Neuronal stem cell (in vitro differentiated cells): ENCODE data around the gene OR4D11.

ENCODE experiments used
- DNase-seq: peaks from one replicate; pipeline ENCODE4 v3.0.0-alpha.2; 2013; ENCODE audit warnings: low spot score
- H2AFZ ChIP-seq: one replicate; pipeline ENCODE4 v1.6.1; 2013; ENCODE audit warnings: mild to moderate bottlenecking, low read length, inconsistent platforms
- H2AK5ac ChIP-seq: 2 replicates; pipeline ENCODE4 v1.6.1; 2013; ENCODE audit warnings: low read depth, mild to moderate bottlenecking, inconsistent platforms, low read length, moderate library complexity, mixed read lengths
- H2BK120ac ChIP-seq: 2 replicates; pipeline ENCODE4 v1.6.1; 2013; ENCODE audit warnings: low read depth, mild to moderate bottlenecking, inconsistent platforms, low read length, moderate library complexity, mixed read lengths
- H2BK12ac ChIP-seq: one replicate; pipeline ENCODE4 v1.6.1; 2013; ENCODE audit warnings: low read length, inconsistent platforms
- H2BK15ac ChIP-seq: 2 replicates; pipeline ENCODE4 v1.6.1; 2013; ENCODE audit warnings: mild to moderate bottlenecking, low read length, inconsistent platforms, mixed read lengths
- H2BK5ac ChIP-seq: one replicate; pipeline ENCODE4 v1.6.1; 2013; ENCODE audit warnings: inconsistent platforms, mild to moderate bottlenecking, low read length, moderate library complexity
- H3K14ac ChIP-seq: one replicate; pipeline ENCODE4 v1.6.1; 2013; ENCODE audit warnings: low read length, inconsistent platforms
- H3K18ac ChIP-seq: 2 replicates; pipeline ENCODE4 v1.6.1; 2013; ENCODE audit warnings: low read length, inconsistent platforms
- H3K23ac ChIP-seq: 2 replicates; pipeline ENCODE4 v1.6.1; 2013; ENCODE audit warnings: low read depth, mild to moderate bottlenecking, mixed read lengths, low read length, inconsistent platforms; ENCODE audit not compliant: poor library complexity
- H3K27ac ChIP-seq: replicated peaks from 3 replicates; pipeline ENCODE4 v1.5.1; 2013; ENCODE audit warnings: low read length, inconsistent platforms
- H3K27me3 ChIP-seq, 3 experiments: 2 replicates each; pipeline ENCODE4 v1.6.1; 2013; ENCODE audit warnings: low read length in 3 of 3, mild to moderate bottlenecking in 2 of 3, inconsistent platforms in 1 of 3, low read depth in 1 of 3, mixed read lengths in 1 of 3, moderate library complexity in 1 of 3; ENCODE audit not compliant: control insufficient read depth in 3 of 3, insufficient read depth in 3 of 3
- H3K36me3 ChIP-seq, 2 donors: replicated peaks in 1 of 2; 2 replicates each; pipeline ENCODE4 v1.6.1; 2013; ENCODE audit warnings: low read length in 2 of 2; ENCODE audit not compliant: control insufficient read depth in 2 of 2, insufficient read depth in 2 of 2
- H3K4ac ChIP-seq: 2 replicates; pipeline ENCODE4 v1.6.1; 2013; ENCODE audit warnings: inconsistent platforms, mild to moderate bottlenecking, low read length, moderate library complexity
- H3K4me1 ChIP-seq, 2 donors: 1 replicate in 1 of 2; 2 replicates in 1 of 2; pipeline ENCODE4 v1.6.1; 2013; ENCODE audit warnings: low read length in 2 of 2, low read depth in 1 of 2; ENCODE audit not compliant: control insufficient read depth in 2 of 2, insufficient read depth in 1 of 2
- H3K4me2 ChIP-seq: one replicate; pipeline ENCODE4 v1.6.1; 2013; ENCODE audit warnings: mild to moderate bottlenecking, low read length, inconsistent platforms; ENCODE audit not compliant: insufficient read depth, poor library complexity, severe bottlenecking
- H3K4me3 ChIP-seq, 2 donors: 2 replicates each; pipeline ENCODE4 v1.5.1; 2013; ENCODE audit warnings: low read length in 2 of 2, mild to moderate bottlenecking in 2 of 2, inconsistent platforms in 1 of 2, moderate library complexity in 1 of 2
- H3K79me1 ChIP-seq: one replicate; pipeline ENCODE4 v1.6.1; 2013; ENCODE audit warnings: low read depth, mild to moderate bottlenecking, inconsistent platforms, low read length, moderate library complexity
- H3K9ac ChIP-seq: one replicate; pipeline ENCODE4 v1.6.1; 2013; ENCODE audit warnings: mild to moderate bottlenecking, low read depth, low read length, inconsistent platforms; ENCODE audit not compliant: poor library complexity
- H3K9me3 ChIP-seq, 2 donors: replicated peaks in 1 of 2; 2 replicates each; pipeline versions ENCODE3 to v1.6.1; 2013; ENCODE audit warnings: low read length in 2 of 2, mild to moderate bottlenecking in 2 of 2, inconsistent platforms in 1 of 2, low read depth in 1 of 2, mixed read lengths in 1 of 2, moderate library complexity in 1 of 2; ENCODE audit not compliant: control insufficient read depth in 2 of 2, insufficient read depth in 1 of 2
- H4K8ac ChIP-seq: one replicate; pipeline ENCODE4 v1.6.1; 2013; ENCODE audit warnings: low read depth, mild to moderate bottlenecking, inconsistent platforms, low read length, moderate library complexity
- H4K91ac ChIP-seq: one replicate; pipeline ENCODE4 v1.6.1; 2013; ENCODE audit warnings: low read length, low read depth, mild to moderate bottlenecking, inconsistent platforms; ENCODE audit not compliant: poor library complexity
- WGBS, 2 donors: extraction: QIAGEN DNeasy Blood & Tissue Kit; methylation state at CpG; one replicate each; pipeline ENCODE4 v1.1.7; 2013; ENCODE audit warnings: missing lambda C conversion rate in 2 of 2, mixed read lengths in 1 of 2; ENCODE audit not compliant: insufficient read length in 2 of 2, insufficient replicate concordance in 1 of 2; ENCODE audit errors: extremely low coverage in 2 of 2; 5-methylcytosine and 5-hydroxymethylcytosine counted together

OR4D11 gene

GRCh38 chr11:59473015-59473414 is 30.4 kb upstream of the OR4D11 start, which contains the start of gene OR4D10:
Gene OR4D10, plus strand, starts transcription at chr11:59473315. Its CDS starts 4,115 bp downstream, at chr11:59477430.
- Histone ChIP-seq H3K9me3 (no peaks in the 10 kb centered on the region), H4K8ac (no peak within 1 kb of the TSS), H2BK120ac (no peak within 1 kb of the TSS), H3K14ac (no peak within 1 kb of the TSS), H2AFZ (no peak within 1 kb of the TSS), H3K4me3 (no peak within 1 kb of the TSS), H4K91ac (no peak within 1 kb of the TSS), H3K9ac (no peak within 1 kb of the TSS), H3K79me1 (no peaks in the 10 kb centered on the region), H3K4me2 (no peak within 1 kb of the TSS), H3K4ac (no peak within 1 kb of the TSS), H3K27me3 (no peaks in the 10 kb centered on the region), H3K18ac (no peak within 1 kb of the TSS), H2AK5ac (no peak within 1 kb of the TSS), H3K4me1 (no peaks in the 10 kb centered on the region), H3K36me3 (no peaks in the 10 kb centered on the region), H3K27ac (no peak within 1 kb of the TSS), H2BK15ac (no peak within 1 kb of the TSS), H2BK5ac (no peak within 1 kb of the TSS), H3K23ac (no peak within 1 kb of the TSS), H2BK12ac (no peak within 1 kb of the TSS)
- no peak for DNase-seq

GRCh38 chr11:59475176-59475575 is 28.2 kb upstream of the OR4D11 start:
- Histone ChIP-seq H3K4ac (no peak overlapping the region), H3K18ac (no peak overlapping the region), H2BK15ac (no peak overlapping the region), H2BK12ac (no peak overlapping the region), H4K8ac (no peak overlapping the region), H2BK5ac (no peak overlapping the region), H3K36me3 (no peaks in the 10 kb centered on the region), H3K23ac (no peak overlapping the region), H3K4me3 (no peak overlapping the region), H4K91ac (no peak overlapping the region), H2AFZ (no peak overlapping the region), H3K4me1 (no peaks in the 10 kb centered on the region), H3K27ac (no peak overlapping the region), H3K27me3 (no peaks in the 10 kb centered on the region), H3K14ac (no peak overlapping the region), H3K9me3 (no peaks in the 10 kb centered on the region), H2BK120ac (no peak overlapping the region), H3K4me2 (no peak overlapping the region), H3K79me1 (no peaks in the 10 kb centered on the region), H2AK5ac (no peak overlapping the region), H3K9ac (no peak overlapping the region)
- no CpG with 5 or more reads among the region's 9 CpGs for WGBS, 2 donors
- no peak for DNase-seq

GRCh38 chr11:59479906-59480305 is 23.5 kb upstream of the OR4D11 start:
- no peaks in the 10 kb centered on the region for H3K9me3 ChIP-seq
- no peak overlapping the region for H2BK12ac ChIP-seq
- H3K18ac ChIP-seq, result no peak overlapping the region
- H3K4me2 ChIP-seq, result no peak overlapping the region
- H3K4me1 ChIP-seq, result no peaks in the 10 kb centered on the region
- no peaks in the 10 kb centered on the region for H3K27me3 ChIP-seq
- DNase-seq, result no peak
- no peak overlapping the region for H4K91ac ChIP-seq
- H3K27ac ChIP-seq, result no peak overlapping the region
- no peak overlapping the region for H2AK5ac ChIP-seq
- H3K36me3 ChIP-seq, result no peaks in the 10 kb centered on the region
- no peak overlapping the region for H3K4me3 ChIP-seq
- no peak overlapping the region for H4K8ac ChIP-seq
- H3K14ac ChIP-seq, result no peak overlapping the region
- no peak overlapping the region for H2BK120ac ChIP-seq
- no peak overlapping the region for H3K4ac ChIP-seq
- no peak overlapping the region for H2AFZ ChIP-seq
- no peak overlapping the region for H3K9ac ChIP-seq
- H3K79me1 ChIP-seq, result no peaks in the 10 kb centered on the region
- no peak overlapping the region for H2BK15ac ChIP-seq
- no peak overlapping the region for H2BK5ac ChIP-seq
- no peak overlapping the region for H3K23ac ChIP-seq

- Histone ChIP-seq H2BK120ac (no peak overlapping the region), H4K91ac (no peak overlapping the region), H3K23ac (no peak overlapping the region), H2BK15ac (no peak overlapping the region), H3K79me1 (no peaks in the 10 kb centered on the region), H3K4me2 (no peak overlapping the region), H3K27ac (no peak overlapping the region), H2BK5ac (no peak overlapping the region), H3K4ac (no peak overlapping the region), H3K4me3 (no peak overlapping the region), H3K18ac (no peak overlapping the region), H2AFZ (no peak overlapping the region), H2AK5ac (no peak overlapping the region), H3K4me1 (no peaks in the 10 kb centered on the region), H2BK12ac (no peak overlapping the region), H3K14ac (no peak overlapping the region), H3K9ac (no peak overlapping the region), H3K9me3 (no peaks in the 10 kb centered on the region), H3K27me3 (no peaks in the 10 kb centered on the region), H3K36me3 (no peaks in the 10 kb centered on the region), H4K8ac (no peak overlapping the region)
- WGBS, 2 donors, result no CpG with 5 or more reads among the region's 3 CpGs
- no peak for DNase-seq
These were observed 23.0 kb upstream of the OR4D11 start for GRCh38 chr11:59480359-59480758.
